IMR-90 (cell line): ENCODE results near the gene NUPR1. TPM values are rescaled to one million over a fixed set of nuclear protein-coding genes. Genes with fewer than 3 reads are reported as not detected.

Source experiments
- ATAC-seq: fragments of 200-7000 bp; cut with Tn5 transposase; 2 replicates; pipeline ENCODE4 v1.9.1; 2020; ENCODE audit warnings: low read depth, mild to moderate bottlenecking, moderate library complexity
- BruUV-seq: library from RNA; stranded (reverse); fragments of 400-500 nt; replicated peaks from 2 replicates; lab custom pipeline; 2021; lab: Mats Ljungman, UMichigan
- CTCF ChIA-PET: fragments of 300-600 bp; formaldehyde crosslinking; extraction: SDS; loops from one replicate; lab custom pipeline; 2021; ENCODE audit warnings: antibody characterized with exemption; lab: Yijun Ruan, JAX
- POLR2A ChIA-PET: fragments of 300-600 bp; sonication (Branson Sonifier 250); formaldehyde crosslinking; loops from one replicate; lab custom pipeline; 2022; ENCODE audit warnings: antibody characterized with exemption; ENCODE audit not compliant: unreplicated experiment; lab: Charles Lee
- DNase-seq: peaks from one replicate; pipeline ENCODE4 v3.0.0; 2013
- H2AFZ ChIP-seq: replicated peaks from 2 replicates; pipeline ENCODE3; 2013; ENCODE audit warnings: low read length, mild to moderate bottlenecking; ENCODE audit not compliant: poor library complexity
- H2AK5ac ChIP-seq: 2 replicates; pipeline ENCODE4 v1.6.1; 2013; ENCODE audit warnings: low read depth, low read length, inconsistent platforms
- H2AK9ac ChIP-seq: replicated peaks from 2 replicates; pipeline ENCODE3; 2013; ENCODE audit warnings: mild to moderate bottlenecking, low read depth, low read length, moderate library complexity; ENCODE audit not compliant: poor library complexity
- H2BK120ac ChIP-seq: 2 replicates; pipeline ENCODE4 v1.6.1; 2013; ENCODE audit warnings: low read depth, low read length, inconsistent platforms
- H2BK15ac ChIP-seq: 3 replicates; pipeline ENCODE4 v1.6.1; 2013; ENCODE audit warnings: low read depth, low read length, inconsistent platforms
- H2BK20ac ChIP-seq: 2 replicates; pipeline ENCODE4 v1.6.1; 2013; ENCODE audit warnings: low read depth, mild to moderate bottlenecking, inconsistent platforms, low read length, moderate library complexity
- H2BK5ac ChIP-seq: 2 replicates; pipeline ENCODE4 v1.6.1; 2013; ENCODE audit warnings: mild to moderate bottlenecking, low read depth, low read length, inconsistent platforms; ENCODE audit not compliant: poor library complexity, severe bottlenecking
- H3K14ac ChIP-seq: replicated peaks from 2 replicates; pipeline ENCODE4 v1.6.1; 2013; ENCODE audit warnings: low read depth, low read length, inconsistent platforms
- H3K18ac ChIP-seq: 2 replicates; pipeline ENCODE4 v1.6.1; 2013; ENCODE audit warnings: low read depth, low read length, control low read depth
- H3K23ac ChIP-seq: 2 replicates; pipeline ENCODE4 v1.6.1; 2013; ENCODE audit warnings: low read depth, low read length, inconsistent platforms
- H3K27ac ChIP-seq: 2 replicates; pipeline ENCODE4 v1.5.1; 2013; ENCODE audit warnings: mild to moderate bottlenecking, control low read depth, low read length; ENCODE audit not compliant: insufficient read depth
- H3K27me3 ChIP-seq: 2 replicates; pipeline ENCODE4 v1.6.1; 2013; ENCODE audit warnings: low read length; ENCODE audit not compliant: control insufficient read depth, insufficient read depth
- H3K36me3 ChIP-seq: 2 replicates; pipeline ENCODE4 v1.6.1; 2013; ENCODE audit warnings: low read length, mixed read lengths; ENCODE audit not compliant: control insufficient read depth, insufficient read depth
- H3K4ac ChIP-seq: 2 replicates; pipeline ENCODE4 v1.6.1; 2013; ENCODE audit warnings: low read depth, low read length, inconsistent platforms
- H3K4me1 ChIP-seq: 2 replicates; pipeline ENCODE4 v1.6.1; 2013; ENCODE audit warnings: low read length, mixed read lengths; ENCODE audit not compliant: control insufficient read depth, insufficient read depth
- H3K4me2 ChIP-seq: 2 replicates; pipeline ENCODE4 v1.6.1; 2013; ENCODE audit warnings: low read depth, mild to moderate bottlenecking, control low read depth, low read length, moderate library complexity
- H3K4me3 ChIP-seq: 2 replicates; pipeline ENCODE4 v1.5.1; 2013; ENCODE audit warnings: low read depth, mild to moderate bottlenecking, control low read depth, low read length, moderate library complexity; ENCODE audit not compliant: insufficient read depth
- H3K56ac ChIP-seq: 2 replicates; pipeline ENCODE4 v1.6.1; 2013; ENCODE audit warnings: low read length, inconsistent platforms; ENCODE audit not compliant: insufficient read depth; ENCODE audit errors: extremely low read depth
- H3K79me1 ChIP-seq, 2 experiments: 2 replicates each; pipeline ENCODE4 v1.6.1; 2013; ENCODE audit warnings: low read length in 2 of 2, inconsistent platforms in 1 of 2, low read depth in 1 of 2
- H3K9ac ChIP-seq: 2 replicates; pipeline ENCODE4 v1.6.1; 2013; ENCODE audit warnings: low read depth, low read length, control low read depth
- H3K9me1 ChIP-seq: 2 replicates; pipeline ENCODE4 v1.6.1; 2013; ENCODE audit warnings: low read length, inconsistent platforms; ENCODE audit not compliant: insufficient read depth
- H3K9me3 ChIP-seq: 2 replicates; pipeline ENCODE4 v1.6.1; 2013; ENCODE audit warnings: low read length; ENCODE audit not compliant: control insufficient read depth, insufficient read depth
- H4K20me1 ChIP-seq: 2 replicates; pipeline ENCODE4 v1.6.1; 2013; ENCODE audit warnings: low read length, inconsistent platforms; ENCODE audit not compliant: insufficient read depth
- H4K5ac ChIP-seq: 2 replicates; pipeline ENCODE4 v1.6.1; 2013; ENCODE audit warnings: mild to moderate bottlenecking, low read depth, low read length, control low read depth
- H4K8ac ChIP-seq, 2 experiments: 2 replicates each; pipeline ENCODE4 v1.6.1; 2013; ENCODE audit warnings: low read depth in 2 of 2, low read length in 2 of 2, control low read depth in 1 of 2, inconsistent platforms in 1 of 2
- H4K91ac ChIP-seq: 2 replicates; pipeline ENCODE4 v1.6.1; 2013; ENCODE audit warnings: low read depth, low read length, inconsistent platforms; ENCODE audit not compliant: insufficient read depth
- BHLHE40 ChIP-seq: fragments of 150-350 bp; IDR thresholded peaks from 2 replicates; pipeline ENCODE4 v1.6.1; 2016; ENCODE audit warnings: mild to moderate bottlenecking, low read depth, low read length
- CEBPB ChIP-seq: IDR thresholded peaks from 2 replicates; pipeline ENCODE4 v1.6.1; 2012; ENCODE audit warnings: low read depth, low read length, improper control_type of control experiment
- CHD1 ChIP-seq: IDR thresholded peaks from 2 replicates; pipeline ENCODE4 v1.6.1; 2012; ENCODE audit warnings: low read depth, low read length, improper control_type of control experiment
- CTCF ChIP-seq: conservative IDR thresholded peaks from 2 replicates; pipeline ENCODE4 v1.5.1; 2012; ENCODE audit warnings: mild to moderate bottlenecking, low read depth, low read length, improper control_type of control experiment
- FOS ChIP-seq: fragments of 150-350 bp; IDR thresholded peaks from 2 replicates; pipeline ENCODE4 v1.6.1; 2016; ENCODE audit warnings: low read depth, low read length
- MAFK ChIP-seq: IDR thresholded peaks from 2 replicates; pipeline ENCODE4 v1.6.1; 2012; ENCODE audit warnings: low read depth, low read length, improper control_type of control experiment
- MAZ ChIP-seq: IDR thresholded peaks from 2 replicates; pipeline ENCODE4 v1.6.1; 2012; ENCODE audit warnings: low read depth, mild to moderate bottlenecking, low read length, improper control_type of control experiment, moderate library complexity, borderline replicate concordance
- MXI1 ChIP-seq: IDR thresholded peaks from 2 replicates; pipeline ENCODE4 v1.6.1; 2012; ENCODE audit warnings: low read depth, mild to moderate bottlenecking, low read length, moderate library complexity, borderline replicate concordance
- NFE2L2 ChIP-seq: fragments of 150-350 bp; IDR thresholded peaks from 2 replicates; pipeline ENCODE4 v1.6.1; 2016; ENCODE audit warnings: low read depth, mild to moderate bottlenecking, low read length
- POLR2A ChIP-seq: IDR thresholded peaks from 2 replicates; pipeline ENCODE4 v1.6.1; 2012; ENCODE audit warnings: mild to moderate bottlenecking, low read depth, low read length
- RAD21 ChIP-seq: IDR thresholded peaks from 2 replicates; pipeline ENCODE4 v1.6.1; 2012; ENCODE audit warnings: low read length, improper control_type of control experiment
- RCOR1 ChIP-seq: IDR thresholded peaks from 2 replicates; pipeline ENCODE4 v1.6.1; 2012; ENCODE audit warnings: mild to moderate bottlenecking, low read length, improper control_type of control experiment; ENCODE audit not compliant: insufficient replicate concordance
- RFX5 ChIP-seq: IDR thresholded peaks from 2 replicates; pipeline ENCODE4 v1.8.0; 2012; ENCODE audit warnings: low read depth, mild to moderate bottlenecking, low read length, moderate library complexity
- SMC3 ChIP-seq: fragments of 150-350 bp; IDR thresholded peaks from 2 replicates; pipeline ENCODE4 v1.6.1; 2016; ENCODE audit warnings: low read depth, mild to moderate bottlenecking, antibody characterized with exemption, low read length, moderate library complexity
- WGBS, 2 experiments: methylation state at CpG; one replicate each; pipeline versions ENCODE4 v1.1.5 to v1.1.7; 2013; ENCODE audit warnings: missing lambda C conversion rate in 2 of 2; ENCODE audit not compliant: insufficient read length in 1 of 2; ENCODE audit errors: extremely low coverage in 2 of 2; 5-methylcytosine and 5-hydroxymethylcytosine counted together
- dilution Hi-C: fragments of 300-500 bp; cut with HindIII; formaldehyde crosslinking; loops from one replicate; pipeline ENCODE4 v1.14.3; 2018; ENCODE audit warnings: low sequenced_read_pairs; ENCODE audit not compliant: unreplicated experiment
- in situ Hi-C: fragments of 300-500 bp; cut with MboI; formaldehyde crosslinking; loops from 3 replicates; pipeline ENCODE4 v1.14.3; 2019; ENCODE audit warnings: low sequenced_read_pairs, inconsistent platforms, mixed read lengths
- intact Hi-C: fragments of 100-400 bp; cut with micrococcal nuclease; formaldehyde crosslinking; loops from 2 replicates; pipeline ENCODE4 v1.10.0; 2022
- polyA plus RNA-seq, 3 experiments: library from polyadenylated mRNA; depleted of rRNA; stranded (reverse); fragments of >200 nt; gene quantifications; 2 replicates each; pipeline ENCODE4 v1.2.3, GENCODE V29; 2012; ENCODE audit warnings: low replicate concordance in 1 of 3
- total RNA-seq: library from RNA; depleted of rRNA; stranded (reverse); fragments of >200 nt; gene quantifications from 2 replicates; pipeline ENCODE4 v1.2.3, GENCODE V29; 2012
- TF ChIP-seq, protein P1 (sequence below): fragments of 150-350 bp; IDR thresholded peaks from 2 replicates; pipeline ENCODE4 v1.6.1; 2016; ENCODE audit warnings: low read depth, mild to moderate bottlenecking, low read length, moderate library complexity, borderline replicate concordance
- TF ChIP-seq, protein P2 (sequence below): fragments of 150-350 bp; IDR thresholded peaks from 2 replicates; pipeline ENCODE4 v1.6.1; 2017; ENCODE audit warnings: mild to moderate bottlenecking, antibody characterized with exemption, low read length, low read depth

The NUPR1 gene
- total and polyA plus RNA-seq, 2 of the 4 experiments (the other 2 are of a cell fraction) = 10.2 to 27.9 TPM

GRCh38 chr16:28496844-28497243 is 41.9 kb downstream of the NUPR1 start:
- Histone ChIP-seq H3K14ac (no peak overlapping the region), H2AFZ (no peak overlapping the region), H4K8ac (no peak overlapping the region), H3K56ac (no peak overlapping the region), H2BK120ac (no peak overlapping the region), H4K20me1 (no peaks in the 10 kb centered on the region), H3K18ac (no peak overlapping the region), H3K27me3 (peaks cover 19% of the 10 kb centered on the region), H2BK5ac (no peak overlapping the region), H3K9me1 (peaks cover 4% of the 10 kb centered on the region; the same call in 1 of the 2 replicates), H4K91ac (no peak overlapping the region), H3K79me1 (no peaks in the 10 kb centered on the region; a peak in 1 of 4 replicates), H2BK20ac (no peak overlapping the region), H4K5ac (no peak overlapping the region), H3K4me2 (no peak overlapping the region), H3K4me1 (no peaks in the 10 kb centered on the region), H3K36me3 (no peaks in the 10 kb centered on the region), H3K9ac (no peak overlapping the region), H2BK15ac (no peak overlapping the region), H3K9me3 (no peaks in the 10 kb centered on the region), H3K4me3 (no peak overlapping the region), H2AK5ac (no peak overlapping the region), H3K27ac (no peak overlapping the region), H2AK9ac (no peak overlapping the region), H3K23ac (no peak overlapping the region), H3K4ac (no peak overlapping the region)
- POLR2A ChIA-PET = no interaction called here
- DNase-seq (no peak), ATAC-seq (no peak)
- no peak for TF ChIP-seq CEBPB
- TF ChIP-seq MXI1 = no peak
- no peak for TF ChIP-seq CTCF
- TF ChIP-seq FOS = no peak
- TF ChIP-seq MAFK = no peak
- no peak for TF ChIP-seq MAZ
- TF ChIP-seq, protein P1, sequence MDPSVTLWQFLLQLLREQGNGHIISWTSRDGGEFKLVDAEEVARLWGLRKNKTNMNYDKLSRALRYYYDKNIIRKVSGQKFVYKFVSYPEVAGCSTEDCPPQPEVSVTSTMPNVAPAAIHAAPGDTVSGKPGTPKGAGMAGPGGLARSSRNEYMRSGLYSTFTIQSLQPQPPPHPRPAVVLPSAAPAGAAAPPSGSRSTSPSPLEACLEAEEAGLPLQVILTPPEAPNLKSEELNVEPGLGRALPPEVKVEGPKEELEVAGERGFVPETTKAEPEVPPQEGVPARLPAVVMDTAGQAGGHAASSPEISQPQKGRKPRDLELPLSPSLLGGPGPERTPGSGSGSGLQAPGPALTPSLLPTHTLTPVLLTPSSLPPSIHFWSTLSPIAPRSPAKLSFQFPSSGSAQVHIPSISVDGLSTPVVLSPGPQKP = no peak
- TF ChIP-seq, protein P2, sequence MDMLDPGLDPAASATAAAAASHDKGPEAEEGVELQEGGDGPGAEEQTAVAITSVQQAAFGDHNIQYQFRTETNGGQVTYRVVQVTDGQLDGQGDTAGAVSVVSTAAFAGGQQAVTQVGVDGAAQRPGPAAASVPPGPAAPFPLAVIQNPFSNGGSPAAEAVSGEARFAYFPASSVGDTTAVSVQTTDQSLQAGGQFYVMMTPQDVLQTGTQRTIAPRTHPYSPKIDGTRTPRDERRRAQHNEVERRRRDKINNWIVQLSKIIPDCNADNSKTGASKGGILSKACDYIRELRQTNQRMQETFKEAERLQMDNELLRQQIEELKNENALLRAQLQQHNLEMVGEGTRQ = no peak
- no peak for TF ChIP-seq CHD1
- TF ChIP-seq SMC3 = no peak
- no peak for TF ChIP-seq RCOR1
- no peak for TF ChIP-seq NFE2L2
- no peak for TF ChIP-seq RAD21
- TF ChIP-seq RFX5 = no peak
- no peak for TF ChIP-seq BHLHE40
- TF ChIP-seq POLR2A = no peak
- BruUV-seq = no TSS peak
- in situ Hi-C loops (no loop called here), dilution Hi-C loops (no loop called here), intact Hi-C loops (no loop called here)
- CTCF ChIA-PET = no interaction called here
- WGBS, 2 experiments = 70% methylated on average over 16 of the region's 19 CpGs; no CpG with 5 or more reads in 1 of the 2 experiments
